ENCODE data around the gene NEK11. TPM values are rescaled to one million over a fixed set of nuclear protein-coding genes. Genes with fewer than 3 reads are reported as not detected.
"Not testable (repeated sequence)": the region's sequence is repeated elsewhere in the genome, so short reads cannot be mapped to it uniquely, and the experiment has no call there.

The NEK11 gene
- total and polyA plus RNA-seq, 9 of the 15 experiments (the other 6 are each of a cell fraction or from before 2014, with no cell fraction given) = 0.28 to 1.5 (median 0.87) TPM

DNA sequence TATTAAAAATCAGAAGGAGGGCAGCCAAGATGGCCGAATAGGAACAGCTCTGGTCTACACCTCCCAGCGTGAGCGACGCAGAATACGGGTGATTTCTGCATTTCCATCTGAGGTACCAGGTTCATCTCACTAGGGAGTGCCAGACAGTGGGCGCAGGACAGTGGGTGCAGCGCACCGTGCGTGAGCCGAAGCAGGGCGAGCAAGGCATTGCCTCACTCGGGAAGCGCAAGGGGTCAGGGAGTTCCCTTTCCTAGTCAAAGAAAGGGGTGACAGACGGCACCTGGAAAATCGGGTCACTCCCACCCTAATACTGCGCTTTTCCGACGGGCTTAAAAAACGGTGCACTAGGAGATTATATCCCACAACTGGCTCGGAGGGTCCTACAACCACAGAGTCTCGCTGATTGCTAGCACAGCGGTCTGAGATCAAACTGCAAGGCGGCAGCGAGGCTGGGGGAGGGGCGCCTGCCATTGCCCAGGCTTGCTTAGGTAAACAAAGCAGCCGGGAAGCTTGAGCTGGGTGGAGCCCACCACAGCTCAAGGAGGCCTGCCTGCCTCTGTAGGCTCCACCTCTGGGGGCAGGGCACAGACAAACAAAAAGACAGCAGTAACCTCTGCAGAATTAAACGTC, 304.9 kb downstream of the NEK11 start:
- peak in 1 of 4 experiments; percentile 6 for DNase-seq (ENCODE audit: extremely low read depth in 1 of 4, low spot score in 3 of 4)
- H3K27ac ChIP-seq (ENCODE audit: extremely low read depth, low read depth, low read length); POLR2A ChIA-PET; H3K4me3 ChIP-seq; H3K9ac ChIP-seq (ENCODE audit: insufficient read depth in 1 of 2, low read depth in 2 of 2, low read length in 2 of 2); in situ Hi-C loops (cut with MboI); CTCF ChIA-PET (ENCODE audit: low intra/inter-chr PET ratio); BruUV-seq (replicated peaks); ATAC-seq; H3K4me1 ChIP-seq (replicated peaks in 1 of 2; ENCODE audit: control insufficient read depth in 2 of 2, insufficient read depth in 2 of 2, low read length in 2 of 2); H3K36me3 ChIP-seq (ENCODE audit: control insufficient read depth, insufficient read depth, low read length); intact Hi-C loops (cut with micrococcal nuclease); H3K9me3 ChIP-seq (replicated peaks; ENCODE audit: control insufficient read depth, insufficient read depth, low read depth, low read length); H3K79me2 ChIP-seq (ENCODE audit: control insufficient read depth, insufficient read depth, low read length); H3K9me1 ChIP-seq (ENCODE audit: control insufficient read depth, insufficient read depth, low read length); FAIRE-seq; H3K27me3 ChIP-seq (ENCODE audit: control insufficient read depth in 2 of 2, insufficient read depth in 2 of 2, low read length in 2 of 2); H4K20me1 ChIP-seq (replicated peaks; ENCODE audit: control insufficient read depth, insufficient read depth, low read length): not testable (repeated sequence)
- H3K4me2 ChIP-seq (ENCODE audit: insufficient read depth, low read length) = peak overlapping the region; percentile 41
- TF ChIP-seq FOXK2 (conservative IDR thresholded peaks at IDR 0.05 in 1 of 2, IDR thresholded peaks at IDR 0.05 in 1 of 2; ENCODE audit: low read depth in 2 of 2) = peak; percentile 20 to 43; a peak in 1 of 4 replicates
- peak in 1 of 2 experiments; percentile 12; a peak in 1 of 4 replicates for TF ChIP-seq NRF1 (conservative IDR thresholded peaks at IDR 0.05 in 1 of 2, IDR thresholded peaks at IDR 0.05 in 1 of 2)
- TF ChIP-seq ZSCAN29 (IDR thresholded peaks at IDR 0.05) = peak; percentile 86
- TF ChIP-seq FOXA3 (CRISPR knock-in tag; conservative IDR thresholded peaks at IDR 0.05 in 1 of 2, IDR thresholded peaks at IDR 0.05 in 1 of 2) = peak; percentile 85 to 88
- peak in 1 of 3 experiments; percentile 7 for TF ChIP-seq YY1 (IDR thresholded peaks at IDR 0.05; ENCODE audit: borderline replicate concordance in 1 of 3, control insufficient read depth in 1 of 3, extremely low read depth in 1 of 3, insufficient read depth in 3 of 3, insufficient read length in 1 of 3, insufficient replicate concordance in 2 of 3, low read depth in 1 of 3, low read length in 2 of 3)
- peak; percentile 20; the same call in 1 of the 2 replicates for TF ChIP-seq PHF8 (IDR thresholded peaks at IDR 0.05; ENCODE audit: borderline replicate concordance, low read length)
- peak; percentile 20; the same call in 1 of the 2 replicates for TF ChIP-seq CTBP1 (IDR thresholded peaks at IDR 0.05; ENCODE audit: borderline replicate concordance)
- H2AFZ ChIP-seq (ENCODE audit: low read depth, low read length) = peak overlapping the region; percentile 64
- 4% methylated on average over 19 of the region's 27 CpGs for WGBS (ENCODE audit: insufficient coverage, low coverage, missing lambda C conversion rate)
